Activated T-helper 1 cell treated with Interleukin-2 at 50 U/mL for 16 hours (primary cell): ENCODE results near the gene MYO9A.

ENCODE experiments used
- DNase-seq: peaks from one replicate; pipeline ENCODE4 v3.0.0-alpha.2; 2020; ENCODE audit warnings: low read depth

MYO9A gene

DNA sequence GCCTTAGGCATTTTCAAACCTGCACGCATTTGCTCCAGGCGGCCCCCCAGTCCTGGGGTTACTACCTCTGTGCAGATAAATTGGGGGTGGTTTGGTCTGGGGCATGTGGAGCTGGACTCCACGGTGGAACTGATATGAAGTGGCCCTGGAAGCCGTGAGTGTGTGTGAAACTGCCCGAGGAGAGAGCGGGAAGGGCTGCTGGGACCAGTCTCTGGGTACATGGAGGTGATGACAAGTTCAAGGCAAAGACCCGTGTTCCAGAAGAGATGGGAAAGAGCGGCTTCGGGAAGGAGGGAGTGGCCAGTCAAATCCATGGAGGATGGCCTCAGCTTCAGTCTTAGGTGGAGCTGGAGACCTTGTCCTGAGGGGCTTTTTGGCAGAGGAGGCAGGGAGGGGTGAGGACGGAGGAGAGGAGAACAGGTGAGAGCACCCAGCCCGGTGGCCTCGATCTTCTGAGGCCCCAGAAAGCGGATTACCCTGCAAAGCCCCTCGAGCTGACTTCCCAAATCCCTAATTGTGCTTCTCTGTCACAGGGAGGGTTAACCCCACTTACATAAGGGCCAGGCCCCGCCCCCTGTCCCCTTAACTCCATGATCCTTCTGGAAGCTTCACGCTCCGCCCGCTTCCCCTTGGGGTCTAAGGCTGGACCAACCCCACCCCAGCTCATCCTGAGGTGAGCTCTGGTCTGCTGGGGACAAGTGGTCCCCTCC, 309.5 kb downstream of the MYO9A start:
- DNase-seq = no peak

DNA sequence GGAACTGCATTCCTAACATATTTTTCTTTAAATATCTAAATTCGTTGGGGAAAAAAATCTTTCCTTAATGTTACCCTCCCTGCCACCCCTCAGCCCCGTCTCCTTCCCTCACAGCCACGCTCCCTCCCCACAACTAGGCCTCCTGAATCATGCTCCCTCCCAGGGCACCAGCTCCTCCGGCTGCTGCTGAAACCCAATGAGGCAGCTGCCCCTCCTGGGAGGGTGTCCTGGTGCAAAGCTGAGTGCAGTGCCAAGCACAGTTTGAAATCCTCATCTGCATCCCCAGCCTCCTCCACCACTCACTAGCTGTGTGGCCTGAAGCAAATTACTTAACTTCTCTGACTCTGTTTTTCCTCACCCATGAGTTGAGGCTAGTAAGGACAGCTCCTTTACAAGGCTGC, 310.3 kb downstream of the MYO9A start:
- no peak for DNase-seq

DNA sequence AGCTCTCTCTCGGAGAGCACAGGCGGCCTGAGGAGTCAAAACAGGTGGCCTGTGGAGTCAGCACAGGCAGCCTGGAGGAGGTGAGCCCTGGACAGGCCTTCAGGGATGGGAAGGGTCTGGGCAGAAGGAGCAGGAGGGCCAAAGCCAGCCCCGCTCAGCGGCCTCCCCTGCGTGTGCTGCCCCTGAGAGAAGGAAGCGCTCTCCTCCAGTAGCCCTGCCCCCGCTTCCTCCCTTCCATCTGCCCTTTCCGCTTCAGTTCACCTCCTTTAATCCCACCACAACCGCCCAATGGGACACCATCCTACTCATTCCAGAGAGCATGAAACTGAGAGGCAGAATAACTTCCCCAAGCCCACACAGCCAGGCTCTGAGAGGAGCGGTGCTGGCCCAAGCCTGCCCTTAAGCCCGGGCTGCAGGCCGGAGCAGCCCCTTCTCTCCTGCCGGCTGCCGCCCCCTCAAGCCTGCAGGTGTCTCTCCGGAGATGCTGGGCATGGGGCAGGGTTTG, 310.8 kb downstream of the MYO9A start:
- no peak for DNase-seq

DNA sequence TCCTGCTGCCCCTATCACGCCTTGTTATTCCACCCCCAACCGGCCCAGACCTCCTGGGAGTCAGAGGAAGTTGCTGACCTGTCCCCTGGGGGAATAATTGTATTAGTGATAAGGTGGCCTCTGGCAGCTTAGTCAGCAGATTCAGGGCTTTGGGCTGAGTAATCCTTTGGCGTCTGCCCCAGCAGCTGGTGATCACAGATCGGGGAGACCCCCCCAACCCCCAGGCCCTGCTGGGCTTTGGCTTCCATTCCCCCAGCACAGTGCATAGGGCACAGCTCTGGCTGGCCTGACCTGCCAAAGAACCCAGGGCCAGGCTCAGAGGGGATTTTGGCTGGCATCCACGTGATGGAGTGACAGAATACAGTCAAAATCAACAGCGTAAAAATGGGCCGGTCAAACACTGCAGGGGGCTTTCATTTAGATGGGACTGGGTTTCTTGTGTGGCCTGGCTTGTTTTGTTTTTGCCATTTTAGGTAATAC, 311.5 kb downstream of the MYO9A start:
- no peak for DNase-seq

DNA sequence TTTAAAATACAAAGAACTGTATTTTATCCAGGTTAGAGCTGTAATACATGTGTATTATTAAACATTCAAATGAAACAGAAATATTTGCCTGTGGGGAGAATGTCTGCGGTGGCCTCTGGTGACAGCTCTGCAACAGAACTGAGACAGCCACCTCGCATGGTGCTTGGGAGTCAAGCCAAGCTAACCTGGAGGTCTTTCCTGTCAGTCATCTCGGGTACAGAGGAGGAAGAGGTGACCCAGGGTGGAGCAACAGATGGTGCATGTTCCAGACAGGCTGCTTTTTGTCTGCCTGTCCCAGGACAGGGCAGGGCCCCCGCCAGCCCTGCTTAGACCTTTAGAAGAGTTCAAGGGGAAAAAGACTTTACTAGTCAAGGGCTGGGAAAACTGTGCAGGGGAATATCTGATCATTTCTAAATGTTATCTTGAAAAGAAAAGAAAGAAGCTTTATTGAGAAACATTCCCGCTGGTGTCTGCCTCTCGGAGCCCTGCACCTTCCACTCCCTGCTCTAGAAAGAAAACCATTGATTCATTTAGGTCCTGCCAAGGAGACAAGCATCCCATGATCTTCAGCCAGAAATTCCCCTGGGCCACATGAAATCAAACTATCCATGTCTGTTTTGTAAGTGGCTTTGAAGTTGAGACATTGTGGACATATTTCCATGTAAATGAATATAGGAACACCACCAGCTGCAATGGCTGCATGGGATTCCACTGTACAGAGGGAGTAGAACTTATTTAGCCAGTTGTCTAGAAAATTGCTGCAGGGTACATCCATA, 313.1 kb downstream of the MYO9A start:
- no peak for DNase-seq

DNA sequence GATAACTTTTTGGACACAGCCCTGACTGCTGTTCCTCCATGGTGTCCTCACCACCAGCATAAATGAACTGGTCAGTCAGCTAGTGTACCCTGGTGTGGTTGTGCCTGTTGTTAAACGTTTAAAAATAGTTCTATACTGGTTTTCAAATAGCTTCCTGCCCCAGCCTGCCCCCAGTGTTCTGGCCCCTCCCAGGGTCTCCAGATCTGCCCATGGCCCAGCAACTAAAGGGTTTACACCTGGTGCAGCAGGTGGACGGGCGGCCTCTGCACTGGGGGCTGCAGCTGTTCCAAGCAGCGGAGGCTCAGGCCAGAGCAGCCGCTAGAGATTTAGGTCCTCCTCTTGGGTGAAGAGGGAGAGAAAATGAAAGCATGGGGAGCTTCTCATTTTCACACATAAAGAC, 313.7 kb downstream of the MYO9A start:
- no peak for DNase-seq

DNA sequence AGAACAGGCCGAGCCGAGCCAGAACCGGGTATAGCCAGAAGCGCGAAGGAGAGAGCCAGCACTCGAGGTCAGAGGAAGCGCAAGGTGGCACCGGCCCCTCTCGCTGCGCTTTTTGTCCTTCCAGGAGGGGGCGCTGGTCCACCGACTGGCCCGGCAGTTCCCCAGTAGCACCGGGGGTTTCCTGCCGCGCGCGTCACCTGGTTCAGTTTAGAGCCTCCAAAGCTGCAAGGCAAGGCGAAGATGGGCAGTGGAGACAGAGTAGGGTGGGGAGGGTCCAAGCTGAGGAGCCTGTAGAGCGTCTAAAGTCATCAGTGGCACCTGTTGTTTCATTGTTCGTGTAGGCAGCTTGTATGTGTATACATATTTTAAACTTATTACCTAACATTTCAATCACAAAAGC, 315.2 kb downstream of the MYO9A start:
- DNase-seq = no peak

DNA sequence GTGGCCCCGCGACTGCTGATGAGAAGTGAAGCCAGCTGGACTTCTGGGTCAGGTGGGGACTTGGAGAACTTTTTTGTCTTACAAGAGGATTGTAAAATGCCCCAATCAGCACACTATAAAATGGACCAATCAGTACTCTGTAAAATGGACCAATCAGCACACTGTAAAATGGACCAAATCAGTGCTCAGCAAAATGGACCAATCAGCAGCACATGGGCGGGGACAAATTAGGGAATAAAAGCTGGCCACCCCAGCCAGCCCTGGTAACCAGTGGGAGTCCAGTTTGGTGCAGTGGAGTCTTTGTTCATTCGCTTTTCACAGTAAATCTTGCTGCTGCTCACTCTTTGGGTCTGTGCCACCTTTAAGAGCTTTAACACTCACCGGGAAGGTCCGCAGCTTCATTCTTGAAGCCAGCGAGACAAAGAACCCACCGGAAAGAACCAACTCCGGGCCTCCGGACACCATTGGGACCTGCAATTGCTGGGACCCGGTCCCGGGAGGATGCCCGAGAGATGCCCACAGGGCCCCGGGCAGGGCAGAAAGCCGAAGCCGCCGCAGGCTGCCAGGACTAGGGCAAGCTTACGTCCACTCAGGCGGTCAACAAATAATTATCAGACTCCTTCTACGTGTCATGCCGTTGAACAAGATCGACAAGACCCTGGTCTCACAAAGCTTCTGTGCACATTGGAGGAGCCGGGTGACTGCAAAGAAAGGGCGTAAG, 315.9 kb downstream of the MYO9A start:
- DNase-seq = no peak

DNA sequence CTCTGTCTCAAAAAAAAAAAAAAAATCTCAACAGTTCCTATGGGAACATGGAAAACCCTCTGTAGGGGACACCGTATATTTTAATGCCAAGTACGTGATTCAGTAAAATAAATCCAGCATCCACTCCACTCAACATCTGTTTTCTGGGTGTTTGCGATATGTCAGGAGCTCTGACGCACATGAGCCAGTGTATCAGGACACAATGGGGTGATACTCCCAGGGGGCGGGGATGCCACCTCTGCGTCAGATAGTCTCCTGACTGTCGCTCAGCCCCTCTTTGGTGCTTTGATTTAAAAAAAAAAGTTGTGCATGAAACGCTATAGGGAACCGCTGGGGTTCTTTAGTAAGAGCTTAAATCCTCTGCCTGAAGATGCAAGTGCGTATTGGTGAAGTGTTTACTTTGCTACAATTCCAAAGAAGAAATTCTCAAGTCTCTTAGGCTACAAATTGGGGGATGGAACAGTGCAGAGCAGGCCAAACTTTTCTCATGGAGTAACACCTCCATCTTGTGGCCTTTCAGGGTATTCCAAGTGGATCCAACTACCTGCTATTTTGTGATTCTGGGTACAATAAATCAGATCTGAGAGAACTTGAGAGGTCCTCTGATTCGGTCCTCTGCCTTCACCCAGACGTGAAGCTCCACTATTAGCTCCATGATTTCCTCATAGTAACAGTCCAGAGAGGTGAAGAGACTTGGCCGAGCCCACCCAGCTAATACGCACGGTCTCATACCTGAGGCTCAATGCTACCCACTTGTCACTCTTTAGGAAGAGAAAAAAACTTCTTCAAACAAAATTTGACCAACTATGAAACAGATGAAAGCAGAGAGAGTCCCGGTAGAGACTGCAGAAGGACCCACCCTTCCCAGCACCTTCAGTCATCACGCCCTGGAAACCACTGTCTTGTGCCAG, 316.9 kb downstream of the MYO9A start:
- DNase-seq = no peak

DNA sequence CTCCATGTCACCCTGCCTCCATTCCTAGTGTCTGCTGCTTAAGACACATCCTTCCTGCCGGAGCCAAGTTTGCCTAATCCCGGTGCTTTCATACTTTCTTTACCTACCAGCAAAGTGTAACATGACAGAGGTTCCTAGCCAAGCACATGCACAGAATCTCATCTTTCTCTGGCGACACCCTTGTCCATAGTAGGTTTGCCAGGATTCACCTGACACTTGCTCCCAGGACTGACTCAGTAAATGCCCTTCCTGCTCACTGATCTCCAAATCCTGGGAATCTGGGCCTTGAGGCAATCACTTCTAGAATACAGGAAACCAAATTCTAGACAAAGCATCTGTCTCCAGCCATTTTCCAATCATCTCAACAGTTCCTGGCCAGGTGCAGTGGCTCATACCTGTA, 317.8 kb downstream of the MYO9A start:
- DNase-seq = no peak

DNA sequence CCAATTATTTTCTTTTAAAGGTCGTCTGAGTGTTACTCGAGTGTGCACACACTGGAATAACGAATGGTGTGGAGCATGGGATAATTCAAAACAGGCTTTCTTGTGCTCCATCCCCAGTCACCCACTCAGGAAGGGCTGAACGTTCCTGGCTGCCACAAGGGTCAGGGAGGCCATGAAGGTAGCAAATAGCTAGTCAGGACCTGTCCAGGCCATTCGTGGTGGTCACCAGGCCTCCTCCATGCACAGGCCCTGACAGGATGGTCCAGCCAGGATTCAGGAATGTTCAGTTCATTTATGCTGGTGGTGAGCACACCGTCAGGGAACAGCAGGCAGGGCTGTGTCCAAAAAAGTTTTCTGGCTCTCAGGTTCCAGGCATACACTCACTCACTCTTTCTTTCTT, 319.3 kb downstream of the MYO9A start:
- no peak for DNase-seq

DNA sequence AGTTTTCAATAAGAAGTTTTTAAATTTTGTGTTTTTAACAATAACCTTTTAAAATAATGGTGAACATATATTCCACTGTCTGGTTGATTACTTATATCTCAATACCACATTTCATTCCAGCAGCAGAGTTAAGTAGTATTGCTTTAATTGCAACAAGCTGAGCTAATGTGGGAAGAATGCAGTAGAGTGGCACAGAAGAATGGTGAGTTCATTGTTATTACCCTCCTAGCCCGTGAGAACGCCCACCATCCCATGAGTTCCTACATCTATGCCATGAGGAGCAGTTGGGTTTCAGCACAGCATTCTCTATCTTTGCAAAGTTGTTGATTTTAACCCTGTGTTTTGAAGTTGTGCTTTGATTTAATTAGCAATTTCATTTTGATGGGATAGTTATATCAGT, 325.4 kb downstream of the MYO9A start:
- DNase-seq = no peak

DNA sequence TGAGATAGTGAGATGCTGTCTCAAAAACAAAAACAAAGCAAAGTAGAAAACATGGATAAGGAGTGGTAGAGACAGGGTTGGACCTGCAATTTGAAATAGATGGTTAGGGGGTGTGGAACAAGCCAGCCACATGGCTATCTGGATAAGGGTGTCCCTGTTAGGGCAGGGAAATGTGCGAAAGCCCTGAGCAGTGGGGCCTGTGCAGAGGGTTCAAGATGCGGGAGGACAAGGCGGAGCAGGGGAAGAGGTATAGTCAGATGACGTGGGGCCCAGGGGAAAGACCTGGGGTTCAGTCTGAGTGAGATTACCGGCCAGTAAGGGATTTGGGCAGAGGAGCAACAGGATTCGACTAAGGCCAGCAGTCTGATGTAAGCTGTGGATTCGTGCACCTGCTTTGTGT, 326.0 kb downstream of the MYO9A start:
- DNase-seq = no peak

DNA sequence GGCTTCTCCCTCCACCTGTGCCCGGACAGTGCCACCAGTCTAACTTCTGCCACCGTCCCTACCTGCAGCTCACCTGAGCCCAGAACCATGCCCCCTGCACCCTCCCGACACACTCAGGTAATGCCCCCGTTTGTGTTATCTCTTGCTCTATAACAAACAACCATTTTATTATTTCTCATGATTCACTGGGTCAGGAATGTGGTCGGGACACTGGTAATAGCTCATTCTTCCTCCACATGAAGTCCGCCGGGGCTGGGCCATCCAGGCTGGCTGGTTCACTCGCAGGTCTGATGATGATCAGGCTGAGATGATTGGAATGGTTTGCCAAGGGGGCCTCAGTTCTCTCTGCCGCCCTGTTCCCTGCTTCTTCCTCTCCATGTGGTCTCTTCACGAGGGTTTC, 327.9 kb downstream of the MYO9A start:
- DNase-seq = no peak

DNA sequence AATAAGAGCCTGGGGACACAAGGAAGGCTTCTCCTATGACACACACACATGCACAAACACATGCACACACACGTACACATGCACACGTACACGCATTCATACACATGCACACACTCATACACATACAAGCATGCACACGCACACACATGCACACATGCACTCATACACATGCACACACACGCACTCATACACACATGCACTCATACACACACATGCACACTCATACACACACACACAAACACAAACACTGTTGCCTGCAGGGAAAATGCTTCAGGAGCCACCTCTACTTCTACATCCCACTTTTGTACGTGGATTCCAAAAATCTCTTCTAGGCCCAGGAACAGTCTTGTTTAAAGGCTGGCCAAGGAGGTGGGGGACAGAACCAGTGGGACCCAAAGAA, 328.3 kb downstream of the MYO9A start:
- no peak for DNase-seq

DNA sequence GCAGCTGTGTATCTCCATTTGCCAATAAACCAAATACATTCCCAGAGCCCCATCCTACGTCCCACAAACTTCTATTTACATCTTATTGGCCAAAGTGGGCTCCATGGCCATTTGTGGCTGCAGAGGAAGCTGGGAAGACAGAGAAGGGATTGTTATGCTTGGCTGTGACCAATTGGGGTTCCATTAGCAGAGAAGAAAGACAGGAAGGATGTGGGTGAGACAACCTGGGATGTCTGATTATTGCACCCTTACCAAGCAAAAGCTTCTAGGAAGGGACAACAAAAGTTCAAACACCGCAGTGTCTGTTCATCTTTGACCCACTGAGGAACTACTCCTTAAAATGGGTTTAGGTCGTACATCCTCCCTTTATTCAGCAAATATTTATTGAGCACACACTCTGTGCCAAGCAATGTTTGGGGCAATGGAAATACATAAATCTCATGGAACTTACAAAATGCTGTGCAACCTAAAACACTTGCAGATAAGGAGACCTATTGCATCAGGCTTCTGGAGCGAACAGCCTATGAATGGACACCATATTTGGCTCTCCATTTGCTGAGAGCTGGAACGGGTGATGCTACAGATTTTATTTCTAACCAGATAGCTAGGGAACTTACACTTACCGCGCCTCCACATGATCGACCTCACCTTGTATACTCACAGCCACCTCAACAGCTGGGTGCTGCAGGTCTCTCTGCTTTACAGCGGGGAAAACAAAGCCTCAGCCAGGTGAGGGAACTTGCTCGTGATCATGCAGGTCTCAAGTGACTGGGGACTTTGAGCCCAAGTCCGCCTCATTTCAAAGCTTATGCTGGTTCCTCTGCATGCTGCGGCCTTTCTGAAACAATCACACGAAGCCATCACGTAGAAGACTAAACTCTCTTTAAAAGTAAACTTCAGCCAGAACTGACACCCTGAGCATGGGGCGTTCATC, 329.0 kb downstream of the MYO9A start:
- DNase-seq = no peak

DNA sequence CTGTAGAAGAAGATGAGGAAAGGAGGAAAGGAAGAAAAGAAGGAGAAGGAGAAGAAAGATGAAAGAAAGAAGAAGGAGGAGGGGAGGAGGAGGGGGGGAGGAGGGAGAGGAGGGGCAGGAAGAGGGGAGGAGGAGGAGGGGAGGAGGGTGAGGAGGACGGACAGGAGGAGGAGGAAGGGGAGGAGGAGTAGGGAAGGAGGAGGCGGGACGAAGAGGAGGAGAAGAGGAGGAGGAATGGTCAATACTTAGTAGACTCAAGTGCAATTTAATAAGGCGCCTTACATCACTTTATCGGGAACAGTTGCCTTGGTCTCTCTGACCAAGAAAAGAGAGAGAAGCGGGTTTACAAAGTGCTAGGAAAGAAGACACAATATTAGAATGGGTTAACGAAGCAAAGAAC, 331.3 kb downstream of the MYO9A start:
- no peak for DNase-seq

DNA sequence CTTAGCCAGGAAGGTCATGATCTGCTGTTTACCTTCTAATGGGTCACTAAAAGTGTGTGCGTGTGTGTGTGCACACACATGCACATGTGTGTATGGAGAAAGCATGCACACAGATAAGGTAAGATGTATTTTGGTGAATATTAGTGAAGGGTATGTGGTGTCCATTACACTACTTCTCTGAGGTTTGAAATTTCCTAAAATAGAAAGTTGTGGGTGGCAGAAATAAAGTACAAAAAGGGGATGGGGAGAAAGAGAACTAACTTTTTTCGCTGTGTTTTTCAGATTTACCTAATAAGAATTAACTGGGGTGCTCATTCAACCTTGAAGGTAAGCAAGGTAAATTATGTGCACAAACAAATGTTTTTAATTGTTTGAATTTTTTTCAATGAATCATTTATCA, 332.0 kb downstream of the MYO9A start:
- DNase-seq = no peak

DNA sequence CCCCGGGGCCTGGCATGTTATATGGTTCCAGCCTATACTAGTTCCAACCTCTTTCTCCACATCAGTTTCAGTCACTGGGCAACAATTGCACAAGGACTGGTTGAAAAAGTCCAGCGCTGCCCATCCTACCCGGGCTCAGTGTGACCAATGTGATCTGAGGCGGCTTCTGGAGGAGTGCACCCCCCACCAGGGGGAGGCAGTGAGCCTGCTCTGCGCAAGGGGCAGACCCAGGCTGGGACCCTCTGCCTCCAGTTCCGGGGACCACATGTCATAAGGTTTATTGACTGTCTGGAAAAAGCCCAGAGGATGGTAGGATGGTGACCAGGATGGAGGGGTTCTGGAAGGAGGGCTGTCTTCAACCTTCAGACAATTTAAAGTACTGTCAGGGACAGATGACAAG, 333.2 kb downstream of the MYO9A start:
- no peak for DNase-seq

DNA sequence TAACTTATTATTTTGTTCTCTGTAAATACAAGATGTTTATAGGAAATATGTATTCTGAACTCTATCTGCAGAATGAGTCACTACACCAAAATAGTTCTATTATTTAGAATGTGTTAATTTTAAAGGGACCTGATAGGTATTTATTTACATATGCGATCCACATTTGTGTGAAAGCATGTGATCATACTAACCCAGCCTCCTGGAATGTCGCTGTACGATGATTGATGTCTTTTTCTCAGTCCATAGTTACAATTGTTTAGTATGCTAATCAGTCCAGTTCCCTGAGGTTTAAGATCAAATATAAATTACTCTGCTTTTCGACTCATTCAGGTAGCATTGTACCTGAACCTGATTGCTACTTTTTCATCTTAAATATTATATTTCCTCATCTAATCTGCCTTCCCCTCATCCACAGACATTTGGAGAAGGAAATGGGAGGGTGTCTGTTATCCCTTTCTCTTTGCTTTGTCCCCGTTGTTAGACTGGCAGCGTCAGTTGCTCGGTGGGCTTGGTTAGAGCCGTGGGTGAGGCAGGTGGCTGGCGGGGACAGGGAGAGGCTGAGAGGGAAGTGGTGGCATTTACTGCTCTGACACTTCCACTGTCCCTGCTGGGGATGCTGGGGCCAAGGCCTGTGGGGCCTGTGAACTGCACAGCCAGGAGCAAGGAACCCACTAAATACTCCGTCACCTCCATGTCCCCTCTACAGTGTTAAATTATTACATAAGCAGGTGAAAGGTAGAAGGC, 335.4 kb downstream of the MYO9A start:
- DNase-seq = no peak
